Measurements from ENCODE around the gene ZSWIM8. TPM values are rescaled to one million over a fixed set of nuclear protein-coding genes. Genes with fewer than 3 reads are reported as not detected.
A peak's percentile ranks its signal among the peaks of the same experiment; 100 is the strongest.

The ZSWIM8 gene
- total and polyA plus RNA-seq, 2 donors (not counting 3 experiments of a cell fraction or from before 2014, with no cell fraction given), result 111 to 230 TPM

DNA sequence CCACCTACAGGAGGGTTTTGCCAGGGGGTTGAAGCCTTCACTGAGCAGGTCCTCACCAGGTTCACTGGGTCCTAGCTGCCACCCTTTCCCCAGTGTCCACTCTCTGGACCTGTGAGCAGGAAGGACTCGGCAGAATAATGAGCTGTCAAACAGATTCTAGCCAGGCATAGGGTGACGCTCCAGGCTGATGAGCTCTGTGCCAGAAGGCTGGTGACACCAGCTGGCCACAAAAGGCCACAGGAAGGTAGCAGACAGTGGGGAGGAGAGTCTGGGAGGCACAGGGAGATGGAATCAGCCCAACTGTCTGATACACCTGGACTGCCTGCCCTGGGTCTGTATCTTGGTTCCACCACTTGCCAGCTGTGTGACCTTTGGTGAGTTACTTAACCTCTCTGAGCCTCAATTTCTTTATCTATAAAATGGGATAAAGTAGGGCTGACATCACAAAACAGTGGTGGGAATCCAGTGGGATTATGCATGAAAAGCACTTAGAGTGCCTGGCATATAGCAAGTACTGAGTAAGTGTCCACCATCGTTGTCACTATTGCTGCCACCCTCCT is 52.7 kb downstream of the ZSWIM8 start:
- POLR2A ChIA-PET, result interaction anchor here (0.5 kb wide), 1 partner anchor 18 kb away, joined by 6 read pairs; no protein-coding TSS in a partner anchor
- peaks cover 31% of the 10 kb centered on the region for H3K4me1 ChIP-seq (ENCODE audit: control insufficient read depth, extremely low read depth, insufficient read depth, low read length)
- no peak for TF ChIP-seq EZH2 (IDR thresholded peaks at IDR 0.05; ENCODE audit: borderline replicate concordance, low read depth, low read length, severe bottlenecking)
- TF ChIP-seq POLR2A (IDR thresholded peaks at IDR 0.05; ENCODE audit: low read depth, low read length), result no peak
- no peak for TF ChIP-seq JUN (IDR thresholded peaks at IDR 0.05; ENCODE audit: borderline replicate concordance, insufficient read depth, insufficient read length, low read depth)
- TF ChIP-seq FOS (IDR thresholded peaks at IDR 0.05; ENCODE audit: borderline replicate concordance, insufficient read depth, low read length), result no peak
- TF ChIP-seq, protein P1, sequence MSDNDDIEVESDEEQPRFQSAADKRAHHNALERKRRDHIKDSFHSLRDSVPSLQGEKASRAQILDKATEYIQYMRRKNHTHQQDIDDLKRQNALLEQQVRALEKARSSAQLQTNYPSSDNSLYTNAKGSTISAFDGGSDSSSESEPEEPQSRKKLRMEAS (IDR thresholded peaks at IDR 0.05; ENCODE audit: insufficient read depth, insufficient read length), result no peak
- TF ChIP-seq POLR2AphosphoS5 (IDR thresholded peaks at IDR 0.05; ENCODE audit: insufficient read depth, low read depth, low read length), result no peak
- TF ChIP-seq GATA2 (IDR thresholded peaks at IDR 0.05; ENCODE audit: insufficient read depth, insufficient read length, low read depth, low read length), result no peak
- TF ChIP-seq, protein P2, sequence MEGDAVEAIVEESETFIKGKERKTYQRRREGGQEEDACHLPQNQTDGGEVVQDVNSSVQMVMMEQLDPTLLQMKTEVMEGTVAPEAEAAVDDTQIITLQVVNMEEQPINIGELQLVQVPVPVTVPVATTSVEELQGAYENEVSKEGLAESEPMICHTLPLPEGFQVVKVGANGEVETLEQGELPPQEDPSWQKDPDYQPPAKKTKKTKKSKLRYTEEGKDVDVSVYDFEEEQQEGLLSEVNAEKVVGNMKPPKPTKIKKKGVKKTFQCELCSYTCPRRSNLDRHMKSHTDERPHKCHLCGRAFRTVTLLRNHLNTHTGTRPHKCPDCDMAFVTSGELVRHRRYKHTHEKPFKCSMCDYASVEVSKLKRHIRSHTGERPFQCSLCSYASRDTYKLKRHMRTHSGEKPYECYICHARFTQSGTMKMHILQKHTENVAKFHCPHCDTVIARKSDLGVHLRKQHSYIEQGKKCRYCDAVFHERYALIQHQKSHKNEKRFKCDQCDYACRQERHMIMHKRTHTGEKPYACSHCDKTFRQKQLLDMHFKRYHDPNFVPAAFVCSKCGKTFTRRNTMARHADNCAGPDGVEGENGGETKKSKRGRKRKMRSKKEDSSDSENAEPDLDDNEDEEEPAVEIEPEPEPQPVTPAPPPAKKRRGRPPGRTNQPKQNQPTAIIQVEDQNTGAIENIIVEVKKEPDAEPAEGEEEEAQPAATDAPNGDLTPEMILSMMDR (IDR thresholded peaks at IDR 0.05; ENCODE audit: extremely low read depth in 1 of 2, insufficient read depth in 1 of 2, low read depth in 1 of 2, low read length in 2 of 2), result no peak
- no peak for TF ChIP-seq MYC (IDR thresholded peaks at IDR 0.05; ENCODE audit: low read depth, low read length)
- H4K20me1 ChIP-seq (replicated peaks; ENCODE audit: control insufficient read depth, extremely low read depth, insufficient read depth, low read length), result no peaks in the 10 kb centered on the region
- H3K79me2 ChIP-seq (ENCODE audit: control insufficient read depth, insufficient read depth, low read length), result no peaks in the 10 kb centered on the region
- no TSS peak for BruUV-seq (replicated peaks)
- no peaks in the 10 kb centered on the region for H3K9me3 ChIP-seq (replicated peaks; ENCODE audit: control insufficient read depth, insufficient read depth, low read length)
- H3K9me1 ChIP-seq (replicated peaks; ENCODE audit: control insufficient read depth, extremely low read depth, insufficient read depth, low read length), result no peaks in the 10 kb centered on the region
- no peak overlapping the region for H3K4me2 ChIP-seq (ENCODE audit: insufficient read depth, low read length)
- H3K27ac ChIP-seq (ENCODE audit: insufficient read depth, low read depth, low read length), result no peak overlapping the region
- CTCF ChIA-PET, result interaction anchor here (0.6 to 6.0 kb wide), 3 partner anchors 17 to 26 kb away, joined by 4 to 54 read pairs (median 6); no protein-coding TSS in a partner anchor
- H3K27me3 ChIP-seq (ENCODE audit: control insufficient read depth in 2 of 2, insufficient read depth in 2 of 2, low read length in 2 of 2), result no peaks in the 10 kb centered on the region
- dilution Hi-C loops (cut with MboI; ENCODE audit: extremely low pct_ligation_motif_present, low sequenced_read_pairs) (no loop called here), intact Hi-C loops (cut with micrococcal nuclease) (no loop called here)
- no peak overlapping the region for H3K4me3 ChIP-seq (replicated peaks in 1 of 3; ENCODE audit: insufficient read depth in 1 of 3, low read depth in 1 of 3, low read length in 3 of 3)
- FAIRE-seq, result peak; percentile 15
- no peak for DNase-seq (ENCODE audit: low read depth, low spot score)
- no peak overlapping the region for H3K9ac ChIP-seq (replicated peaks; ENCODE audit: extremely low read depth, insufficient read depth, low read length)
- no peak overlapping the region for H2AFZ ChIP-seq (ENCODE audit: low read depth, low read length)
- H3K36me3 ChIP-seq (ENCODE audit: control insufficient read depth in 2 of 2, extremely low read depth in 1 of 2, insufficient read depth in 2 of 2, low read length in 2 of 2), result peaks cover 0 to 2% of the 10 kb centered on the region in 2 experiments
